ENCODE results near the gene ICAM4. TPM values are rescaled to one million over a fixed set of nuclear protein-coding genes. Genes with fewer than 3 reads are reported as not detected.

Gene ICAM4
- total RNA-seq, 2 experiments from 2014 or later, result 0.52 to 0.70 TPM

GRCh38 chr19:10262771-10263170, 24.0 kb upstream of the ICAM4 start:
- Mint-ChIP-seq H3K9me3 (no peaks in the 10 kb centered on the region), H3K4me3 (no peak overlapping the region), H3K36me3 (ENCODE audit: low read depth) (peaks cover 15% of the 10 kb centered on the region), H3K27me3 (no peaks in the 10 kb centered on the region), H3K4me1 (ENCODE audit: low read depth) (peaks cover 6% of the 10 kb centered on the region), H3K27ac (no peak overlapping the region)
- Histone ChIP-seq H3K36me3 (ENCODE audit: insufficient read depth, low read length) (peaks cover 10% of the 10 kb centered on the region), H3K27ac (ENCODE audit: low read depth in 1 of 2, low read length in 2 of 2) (no peak overlapping the region), H3K4me1 (ENCODE audit: insufficient read depth, low read length) (peaks cover 20% of the 10 kb centered on the region), H3K9me3 (ENCODE audit: control insufficient read depth in 1 of 2, insufficient read depth in 1 of 2, low read length in 2 of 2) (no peaks in the 10 kb centered on the region), H3K4me3 (ENCODE audit: low read length) (no peak overlapping the region), H3K27me3 (ENCODE audit: control insufficient read depth in 1 of 2, insufficient read depth in 2 of 2, low read length in 2 of 2) (no peaks in the 10 kb centered on the region)
- ATAC-seq (ENCODE audit: poor library complexity) (no peak), DNase-seq (no peak)
- intact Hi-C loops (cut with DNase I, micrococcal nuclease), result no loop called here
- ChIA-PET CTCF (interaction anchor here (0.9 kb wide), 1 partner anchor 128 kb away, joined by 5 read pairs; no protein-coding TSS in a partner anchor), POLR2A (no interaction called here)
- no peak for TF ChIP-seq CTCF (IDR thresholded peaks at IDR 0.05)

- no peak for DNase-seq
- POLR2A ChIA-PET, result no interaction called here
- Mint-ChIP-seq H3K27me3 (no peaks in the 10 kb centered on the region), H3K27ac (no peak overlapping the region), H3K4me3 (no peak overlapping the region), H3K36me3 (ENCODE audit: low read depth) (no peaks in the 10 kb centered on the region), H3K4me1 (ENCODE audit: low read depth) (peaks cover 23% of the 10 kb centered on the region), H3K9me3 (no peaks in the 10 kb centered on the region)
- intact Hi-C loops (cut with DNase I, micrococcal nuclease), result loop anchor here in 1 of 2 experiments (5.0 kb wide), 1 partner anchor 334 kb away; no protein-coding TSS in a partner anchor
- H3K27ac ChIP-seq (ENCODE audit: low read depth in 1 of 2, low read length in 2 of 2), result no peak overlapping the region
- H3K4me3 ChIP-seq (ENCODE audit: low read length), result no peak overlapping the region
- peaks cover 26% of the 10 kb centered on the region for H3K4me1 ChIP-seq (ENCODE audit: insufficient read depth, low read length)
- TF ChIP-seq CTCF (IDR thresholded peaks at IDR 0.05), result no peak
- CTCF ChIA-PET, result interaction anchor here (2.6 to 6.4 kb wide), 2 partner anchors 121 to 124 kb away, joined by 11 to 102 read pairs; no protein-coding TSS in a partner anchor
- H3K27me3 ChIP-seq (ENCODE audit: control insufficient read depth in 1 of 2, insufficient read depth in 2 of 2, low read length in 2 of 2), result no peaks in the 10 kb centered on the region
- H3K9me3 ChIP-seq (ENCODE audit: control insufficient read depth in 1 of 2, insufficient read depth in 1 of 2, low read length in 2 of 2), result no peaks in the 10 kb centered on the region
- no peak for ATAC-seq (ENCODE audit: poor library complexity)
- H3K36me3 ChIP-seq (ENCODE audit: insufficient read depth, low read length), result no peaks in the 10 kb centered on the region
Observed at GRCh38 chr19:10266706-10267105, 20.0 kb upstream of the ICAM4 start.

GRCh38 chr19:10268071-10268470, 18.7 kb upstream of the ICAM4 start:
- Histone ChIP-seq H3K9me3 (ENCODE audit: control insufficient read depth in 1 of 2, insufficient read depth in 1 of 2, low read length in 2 of 2) (no peaks in the 10 kb centered on the region), H3K27ac (ENCODE audit: low read depth in 1 of 2, low read length in 2 of 2) (no peak overlapping the region), H3K4me3 (ENCODE audit: low read length) (no peak overlapping the region), H3K36me3 (ENCODE audit: insufficient read depth, low read length) (no peaks in the 10 kb centered on the region), H3K27me3 (ENCODE audit: control insufficient read depth in 1 of 2, insufficient read depth in 2 of 2, low read length in 2 of 2) (no peaks in the 10 kb centered on the region), H3K4me1 (ENCODE audit: insufficient read depth, low read length) (peaks cover 36% of the 10 kb centered on the region)
- DNase-seq, result no peak
- TF ChIP-seq CTCF (IDR thresholded peaks at IDR 0.05), result no peak
- Mint-ChIP-seq H3K9me3 (no peaks in the 10 kb centered on the region), H3K36me3 (ENCODE audit: low read depth) (no peaks in the 10 kb centered on the region), H3K4me1 (ENCODE audit: low read depth) (peaks cover 33% of the 10 kb centered on the region), H3K27ac (no peak overlapping the region), H3K4me3 (no peak overlapping the region), H3K27me3 (no peaks in the 10 kb centered on the region)
- ChIA-PET POLR2A (interaction anchor here (4.0 kb wide), 1 partner anchor 120 kb away, joined by 69 read pairs; no protein-coding TSS in a partner anchor), CTCF (interaction anchor here (2.6 to 6.4 kb wide), 3 partner anchors 120 to 124 kb away, joined by 11 to 102 read pairs (median 60); no protein-coding TSS in a partner anchor)
- no peak for ATAC-seq (ENCODE audit: poor library complexity)
- intact Hi-C loops (cut with DNase I, micrococcal nuclease), result loop anchor here in 1 of 2 experiments (5.0 kb wide), 1 partner anchor 336 kb away; no protein-coding TSS in a partner anchor

Measured in CD4-positive, alpha-beta T cell (primary cell).